ENCODE data around the gene DCAF11.

Gene DCAF11

GRCh38 chr14:24172871-24173281 lies 58.3 kb downstream of the DCAF11 start:
- H3K9me3 ChIP-seq (ENCODE audit: control insufficient read depth, insufficient read depth, low read depth, low read length) = no peaks in the 10 kb centered on the region
- TF ChIP-seq GLIS1 (tag by site-specific recombination; IDR thresholded peaks at IDR 0.05) (no peak), ZNF10 (tag by site-specific recombination; IDR thresholded peaks at IDR 0.05) (no peak), ZNF473 (tag by site-specific recombination; IDR thresholded peaks at IDR 0.05) (no peak), TCF7L2 (IDR thresholded peaks at IDR 0.05; ENCODE audit: borderline replicate concordance, low read depth, low read length) (no peak), CTCF (tag by site-specific recombination; IDR thresholded peaks at IDR 0.05) (no peak), PRDM2 (tag by site-specific recombination; IDR thresholded peaks at IDR 0.05; ENCODE audit: borderline replicate concordance) (no peak), ZNF660 (tag by site-specific recombination; IDR thresholded peaks at IDR 0.05) (no peak), ZNF623 (tag by site-specific recombination; IDR thresholded peaks at IDR 0.05) (no peak), ZBTB7A (tag by site-specific recombination; IDR thresholded peaks at IDR 0.05; ENCODE audit: low read depth) (no peak), ZNF48 (tag by site-specific recombination; IDR thresholded peaks at IDR 0.05) (no peak), KLF7 (tag by site-specific recombination; IDR thresholded peaks at IDR 0.05; ENCODE audit: borderline replicate concordance) (no peak)
- POLR2A ChIA-PET = interaction anchor here (1.5 kb wide), 1 partner anchor 13 kb away, joined by 3 read pairs; no protein-coding TSS in a partner anchor
- H3K4me3 ChIP-seq (ENCODE audit: low read depth, low read length) = no peak overlapping the region
- CTCF ChIA-PET = no interaction called here
- no peaks in the 10 kb centered on the region for H3K4me1 ChIP-seq (ENCODE audit: control insufficient read depth, insufficient read depth, low read length)
- H3K36me3 ChIP-seq (ENCODE audit: control insufficient read depth in 2 of 2, insufficient read depth in 1 of 2, low read length in 2 of 2) = peaks cover 0 to 18% of the 10 kb centered on the region in 2 experiments; a peak in 2 of 3 replicates
- H3K27ac ChIP-seq (ENCODE audit: extremely low read depth, low read depth, low read length) = no peak overlapping the region
